Astrocyte (in vitro differentiated cells and primary cell): ENCODE data around the gene MIPOL1. TPM values are rescaled to one million over a fixed set of nuclear protein-coding genes. Genes with fewer than 3 reads are reported as not detected.

Experiments used
- DNase-seq: peaks from one replicate; pipeline ENCODE4 v3.0.0-alpha.2; 2010; ENCODE audit warnings: low read depth
- FAIRE-seq: peaks from 2 replicates; lab custom pipeline; 2011; peaks lifted over from hg19 to GRCh38; lab: Jason Lieb, UNC
- H2AFZ ChIP-seq: 2 replicates; pipeline ENCODE4 v1.6.0; 2012; ENCODE audit warnings: low read depth, low read length, inconsistent platforms
- H3K27ac ChIP-seq: 2 replicates; pipeline ENCODE4 v1.5.1; 2011; ENCODE audit warnings: low read depth, low read length, inconsistent platforms
- H3K27me3 ChIP-seq: 2 replicates; pipeline ENCODE4 v1.6.0; 2011; ENCODE audit warnings: low read length, inconsistent platforms; ENCODE audit not compliant: insufficient read depth
- H3K36me3 ChIP-seq: 2 replicates; pipeline ENCODE4 v1.5.1; 2011; ENCODE audit warnings: low read length, inconsistent platforms; ENCODE audit not compliant: insufficient read depth
- H3K4me1 ChIP-seq: 2 replicates; pipeline ENCODE4 v1.5.1; 2011; ENCODE audit warnings: low read length, inconsistent platforms; ENCODE audit not compliant: insufficient read depth
- H3K4me2 ChIP-seq: 2 replicates; pipeline ENCODE4 v1.6.0; 2012; ENCODE audit warnings: low read length, inconsistent platforms
- H3K4me3 ChIP-seq: 2 replicates; pipeline ENCODE4 v1.5.1; 2011; ENCODE audit warnings: low read depth, mild to moderate bottlenecking, low read length, inconsistent platforms; ENCODE audit not compliant: insufficient read depth
- H3K79me2 ChIP-seq: 2 replicates; pipeline ENCODE4 v1.6.0; 2012; ENCODE audit warnings: mild to moderate bottlenecking, low read length, inconsistent platforms; ENCODE audit not compliant: insufficient read depth
- H3K9ac ChIP-seq: 2 replicates; pipeline ENCODE4 v1.6.0; 2012; ENCODE audit warnings: mild to moderate bottlenecking, low read length, inconsistent platforms
- H3K9me3 ChIP-seq: 2 replicates; pipeline ENCODE4 v1.5.1; 2012; ENCODE audit warnings: low read depth, mild to moderate bottlenecking, low read length, inconsistent platforms; ENCODE audit not compliant: insufficient read depth
- H4K20me1 ChIP-seq: 2 replicates; pipeline ENCODE4 v1.6.0; 2012; ENCODE audit warnings: low read length, inconsistent platforms; ENCODE audit not compliant: insufficient read depth
- H3K27ac Mint-ChIP-seq: one replicate; pipeline ENCODE4 v1.8.0; 2021; ENCODE audit warnings: mild to moderate bottlenecking, mixed read lengths; ENCODE audit not compliant: unreplicated experiment
- H3K27me3 Mint-ChIP-seq: one replicate; pipeline ENCODE4 v1.8.0; 2021; ENCODE audit warnings: low read depth, mixed read lengths; ENCODE audit not compliant: unreplicated experiment
- H3K36me3 Mint-ChIP-seq: one replicate; pipeline ENCODE4 v1.8.0; 2021; ENCODE audit warnings: low read depth, mixed read lengths; ENCODE audit not compliant: unreplicated experiment
- H3K4me1 Mint-ChIP-seq: one replicate; pipeline ENCODE4 v1.8.0; 2021; ENCODE audit warnings: low read depth, mixed read lengths; ENCODE audit not compliant: unreplicated experiment
- H3K4me3 Mint-ChIP-seq: one replicate; pipeline ENCODE4 v1.8.0; 2021; ENCODE audit warnings: mild to moderate bottlenecking, moderate library complexity, mixed read lengths; ENCODE audit not compliant: unreplicated experiment
- H3K9me3 Mint-ChIP-seq: one replicate; pipeline ENCODE4 v1.8.0; 2021; ENCODE audit warnings: mild to moderate bottlenecking, mixed read lengths; ENCODE audit not compliant: unreplicated experiment
- EZH2 ChIP-seq: IDR thresholded peaks from 2 replicates; pipeline ENCODE4 v1.6.1; 2012; ENCODE audit warnings: mild to moderate bottlenecking, low read length, inconsistent platforms; ENCODE audit not compliant: insufficient read depth
- total RNA-seq: library from RNA; stranded (reverse); gene quantifications from 2 replicates; pipeline ENCODE4 v1.2.1, GENCODE V29; 2021
- TF ChIP-seq, protein P1 (sequence below): IDR thresholded peaks from 2 replicates; pipeline ENCODE4 v1.5.1; 2011; ENCODE audit warnings: low read depth, mild to moderate bottlenecking, inconsistent platforms, low read length, moderate library complexity; ENCODE audit not compliant: insufficient read depth

The MIPOL1 gene
- total RNA-seq, 1 donor from 2014 or later: 15.7 TPM

DNA sequence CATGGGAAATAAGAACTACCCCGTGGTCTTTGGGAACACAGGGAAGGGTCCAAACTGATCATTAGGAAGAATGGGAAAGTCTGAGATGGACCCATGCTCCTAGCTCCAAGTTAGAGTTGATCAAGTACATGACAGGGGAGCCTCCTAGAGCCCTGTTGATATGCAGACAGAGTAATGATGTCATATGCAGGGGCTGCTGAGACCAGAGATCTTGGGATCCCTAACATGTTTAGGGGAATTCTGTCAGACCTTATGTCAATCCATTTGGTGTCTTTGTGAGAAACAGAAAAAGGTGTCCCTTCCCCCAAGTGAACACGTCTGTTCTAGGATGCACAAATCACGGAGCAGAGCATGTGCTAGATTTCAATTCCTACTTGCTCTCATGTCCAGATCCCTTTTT is 31.9 kb upstream of the MIPOL1 start:
- H3K27me3 ChIP-seq: no peaks in the 10 kb centered on the region
- H3K4me1 Mint-ChIP-seq: no peaks in the 10 kb centered on the region
- no peaks in the 10 kb centered on the region for H3K9me3 ChIP-seq
- TF ChIP-seq, protein P1, sequence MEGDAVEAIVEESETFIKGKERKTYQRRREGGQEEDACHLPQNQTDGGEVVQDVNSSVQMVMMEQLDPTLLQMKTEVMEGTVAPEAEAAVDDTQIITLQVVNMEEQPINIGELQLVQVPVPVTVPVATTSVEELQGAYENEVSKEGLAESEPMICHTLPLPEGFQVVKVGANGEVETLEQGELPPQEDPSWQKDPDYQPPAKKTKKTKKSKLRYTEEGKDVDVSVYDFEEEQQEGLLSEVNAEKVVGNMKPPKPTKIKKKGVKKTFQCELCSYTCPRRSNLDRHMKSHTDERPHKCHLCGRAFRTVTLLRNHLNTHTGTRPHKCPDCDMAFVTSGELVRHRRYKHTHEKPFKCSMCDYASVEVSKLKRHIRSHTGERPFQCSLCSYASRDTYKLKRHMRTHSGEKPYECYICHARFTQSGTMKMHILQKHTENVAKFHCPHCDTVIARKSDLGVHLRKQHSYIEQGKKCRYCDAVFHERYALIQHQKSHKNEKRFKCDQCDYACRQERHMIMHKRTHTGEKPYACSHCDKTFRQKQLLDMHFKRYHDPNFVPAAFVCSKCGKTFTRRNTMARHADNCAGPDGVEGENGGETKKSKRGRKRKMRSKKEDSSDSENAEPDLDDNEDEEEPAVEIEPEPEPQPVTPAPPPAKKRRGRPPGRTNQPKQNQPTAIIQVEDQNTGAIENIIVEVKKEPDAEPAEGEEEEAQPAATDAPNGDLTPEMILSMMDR: no peak
- TF ChIP-seq EZH2: no peak
- FAIRE-seq (no peak), DNase-seq (no peak)
- no peaks in the 10 kb centered on the region for H3K4me1 ChIP-seq
- peaks cover 2% of the 10 kb centered on the region for H3K9me3 Mint-ChIP-seq
- H2AFZ ChIP-seq: no peak overlapping the region
- H3K27ac Mint-ChIP-seq: no peak overlapping the region
- H3K4me2 ChIP-seq: no peak overlapping the region
- no peak overlapping the region for H3K9ac ChIP-seq
- H3K27ac ChIP-seq: no peak overlapping the region
- no peaks in the 10 kb centered on the region for H3K79me2 ChIP-seq
- H3K4me3 Mint-ChIP-seq: no peak overlapping the region
- no peaks in the 10 kb centered on the region for H3K36me3 Mint-ChIP-seq
- H4K20me1 ChIP-seq: no peaks in the 10 kb centered on the region
- H3K36me3 ChIP-seq: no peaks in the 10 kb centered on the region
- H3K4me3 ChIP-seq: no peak overlapping the region
- H3K27me3 Mint-ChIP-seq: no peaks in the 10 kb centered on the region

DNA sequence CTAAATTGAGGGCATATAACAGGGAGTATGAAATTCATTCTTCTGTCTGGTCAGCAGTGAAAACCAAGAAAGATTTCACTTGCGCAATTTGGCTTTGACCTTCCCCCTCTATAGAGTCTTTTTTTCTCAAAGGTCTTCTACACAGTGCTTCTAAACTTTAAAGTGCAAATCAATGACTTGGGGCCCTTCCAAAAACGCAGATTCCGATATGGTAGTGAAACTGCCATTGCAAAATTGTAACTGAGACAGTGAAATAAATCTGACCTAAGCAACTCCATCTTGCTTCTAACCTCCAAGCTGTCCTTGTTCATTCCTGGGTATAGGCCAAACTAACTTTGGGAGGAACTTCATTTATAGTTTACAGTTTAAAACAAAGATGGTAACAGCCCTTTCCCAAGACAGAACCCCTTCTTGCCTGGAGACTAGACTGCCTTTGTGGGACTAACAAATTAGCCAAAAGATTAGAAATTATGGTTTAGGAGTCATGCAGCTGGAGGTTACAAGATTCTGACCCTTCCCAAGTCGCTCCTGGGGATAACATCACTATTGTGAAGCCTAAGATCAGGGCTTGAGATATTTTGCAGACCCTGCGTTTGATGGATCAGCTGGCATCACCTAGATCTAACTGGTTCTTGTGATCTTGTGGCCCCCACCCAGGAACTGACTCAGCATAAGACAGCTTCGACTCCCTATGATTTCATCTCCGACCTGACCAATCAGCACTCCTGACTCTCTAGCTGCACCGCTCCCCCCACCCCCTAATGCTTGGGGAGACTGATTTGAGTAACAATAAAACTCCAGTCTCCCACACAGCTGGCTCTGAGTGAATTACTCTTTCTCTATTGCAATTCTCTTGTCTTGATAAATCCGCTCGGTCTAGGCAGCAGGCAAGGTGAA is 30.3 kb upstream of the MIPOL1 start:
- no peaks in the 10 kb centered on the region for H3K36me3 ChIP-seq
- Mint-ChIP-seq H3K9me3 (no peaks in the 10 kb centered on the region), H3K4me3 (no peak overlapping the region), H3K36me3 (no peaks in the 10 kb centered on the region), H3K4me1 (no peaks in the 10 kb centered on the region), H3K27me3 (no peaks in the 10 kb centered on the region), H3K27ac (no peak overlapping the region)
- H2AFZ ChIP-seq: no peak overlapping the region
- no peak overlapping the region for H3K27ac ChIP-seq
- H3K9ac ChIP-seq: no peak overlapping the region
- H3K79me2 ChIP-seq: no peaks in the 10 kb centered on the region
- no peaks in the 10 kb centered on the region for H3K4me1 ChIP-seq
- no peaks in the 10 kb centered on the region for H4K20me1 ChIP-seq
- FAIRE-seq: no peak
- no peak overlapping the region for H3K4me2 ChIP-seq
- no peaks in the 10 kb centered on the region for H3K9me3 ChIP-seq
- H3K27me3 ChIP-seq: no peaks in the 10 kb centered on the region
- H3K4me3 ChIP-seq: no peak overlapping the region
- no peak for TF ChIP-seq EZH2
- TF ChIP-seq, protein P1: no peak
- DNase-seq: no peak

GRCh38 chr14:37168721-37169120 is 29.0 kb upstream of the MIPOL1 start:
- Mint-ChIP-seq H3K27me3 (no peaks in the 10 kb centered on the region), H3K27ac (no peak overlapping the region), H3K4me3 (no peak overlapping the region), H3K4me1 (peaks cover 4% of the 10 kb centered on the region), H3K36me3 (no peaks in the 10 kb centered on the region), H3K9me3 (no peaks in the 10 kb centered on the region)
- Histone ChIP-seq H3K9me3 (no peaks in the 10 kb centered on the region), H3K4me3 (no peak overlapping the region), H3K4me2 (no peak overlapping the region), H3K36me3 (no peaks in the 10 kb centered on the region), H3K79me2 (no peaks in the 10 kb centered on the region), H3K9ac (no peak overlapping the region), H2AFZ (no peak overlapping the region), H3K27ac (no peak overlapping the region), H3K27me3 (no peaks in the 10 kb centered on the region), H3K4me1 (no peaks in the 10 kb centered on the region), H4K20me1 (no peaks in the 10 kb centered on the region)
- TF ChIP-seq EZH2: no peak
- TF ChIP-seq, protein P1: no peak
- FAIRE-seq (no peak), DNase-seq (no peak)
